Stimulated activated CD4-positive, alpha-beta T cell treated with anti-CD3 and anti-CD28 coated beads, Interleukin-1b, Interleukin-23, amount 100 ng/mL, for 24 hours (primary cell): ENCODE data around the gene ANXA1.

Experiments used
- DNase-seq, 4 experiments: peaks; one replicate each; pipeline ENCODE4 v3.0.0-alpha.2; 2020; ENCODE audit warnings: low read depth in 4 of 4, low spot score in 1 of 4

Gene ANXA1

GRCh38 chr9:73206851-73207250 lies 55.2 kb downstream of the ANXA1 start:
- DNase-seq = no peak

GRCh38 chr9:73210886-73211666 lies 59.4 kb downstream of the ANXA1 start:
- DNase-seq = no peak

GRCh38 chr9:73213300-73213699 lies 61.6 kb downstream of the ANXA1 start:
- no peak for DNase-seq

GRCh38 chr9:73215249-73215648 lies 63.6 kb downstream of the ANXA1 start:
- no peak for DNase-seq

GRCh38 chr9:73216100-73216499 lies 64.4 kb downstream of the ANXA1 start:
- no peak for DNase-seq
